Tibial nerve (tissue), 4 donors: Measurements from ENCODE around the gene FBXL19. TPM values are rescaled to one million over a fixed set of nuclear protein-coding genes. Genes with fewer than 3 reads are reported as not detected.
A peak's percentile ranks its signal among the peaks of the same experiment; 100 is the strongest.

Experiments used
- DNase-seq, 2 donors: peaks; one replicate each; pipeline ENCODE4 v3.0.0-alpha.2; 2019; ENCODE audit warnings: low spot score in 2 of 2
- H3K27ac ChIP-seq, 4 donors: fragments of 200-600 bp; sonication (generic) in 3 of 4; one replicate each; pipeline ENCODE4 v1.5.1; 2017 to 2019; ENCODE audit warnings: mild to moderate bottlenecking in 1 of 4
- H3K27me3 ChIP-seq, 2 donors: fragments of 200-600 bp; sonication (generic) in 1 of 2; one replicate each; pipeline versions ENCODE4 v1.5.1 to v1.6.0; 2017 to 2019
- H3K36me3 ChIP-seq, 3 donors: fragments of 200-600 bp; sonication (generic); one replicate each; pipeline ENCODE4 v1.5.1; 2018 to 2019
- H3K4me1 ChIP-seq, 4 donors: fragments of 200-600 bp; sonication (generic) in 3 of 4; one replicate each; pipeline ENCODE4 v1.5.1; 2017 to 2019
- H3K4me3 ChIP-seq, 4 donors: fragments of 200-600 bp; sonication (generic) in 3 of 4; one replicate each; pipeline ENCODE4 v1.5.1; 2017 to 2019; ENCODE audit warnings: mild to moderate bottlenecking in 1 of 4, moderate library complexity in 1 of 4
- H3K9me3 ChIP-seq, 4 donors: fragments of 200-600 bp; sonication (generic) in 3 of 4; one replicate each; pipeline ENCODE4 v1.5.1; 2017 to 2019
- CTCF ChIP-seq, 5 experiments: fragments of 200-600 bp in 3 of 5; fragments of 450-650 bp in 2 of 5; sonication (generic) in 3 of 5; IDR thresholded peaks; one replicate each; pipeline ENCODE4 v1.5.1; 2016 to 2019; ENCODE audit warnings: antibody characterized with exemption in 5 of 5, mild to moderate bottlenecking in 3 of 5, moderate library complexity in 2 of 5
- EP300 ChIP-seq, 2 donors: sonication (generic); formaldehyde crosslinking; IDR thresholded peaks; one replicate each; pipeline ENCODE4 v1.6.1; 2017; ENCODE audit warnings: antibody characterized with exemption in 2 of 2, mild to moderate bottlenecking in 1 of 2
- POLR2A ChIP-seq, 2 donors: fragments of 450-650 bp; IDR thresholded peaks; one replicate each; pipeline ENCODE4 v1.6.1; 2017; ENCODE audit warnings: antibody characterized with exemption in 2 of 2, mild to moderate bottlenecking in 2 of 2, moderate library complexity in 2 of 2
- WGBS, 2 donors: methylation state at CpG; one replicate each; pipeline ENCODE4 v1.1.5; 2018; 5-methylcytosine and 5-hydroxymethylcytosine counted together
- total RNA-seq, 4 donors: library from RNA; depleted of rRNA; stranded (reverse); fragments of >200 nt; gene quantifications; one replicate each; pipeline ENCODE4 v1.1.0, GENCODE V29; 2016

FBXL19 gene
- total RNA-seq, 4 donors from 2014 or later: 7.4 to 25.8 (median 16.7) TPM

- WGBS, 2 donors: 47 to 62% methylated on average over 8 to 16 of the region's 20 CpGs
- peaks cover 0 to 73% (median 13%) of the 10 kb centered on the region in 3 donors for H3K36me3 ChIP-seq
Measured at GRCh38 chr16:30985401-30986128, 62.2 kb downstream of the FBXL19 start.

GRCh38 chr16:30986129-30986991 is 63.0 kb downstream of the FBXL19 start:
- DNase-seq: no peak
- H3K4me3 ChIP-seq: no peak overlapping the region

More at GRCh38 chr16:30985401-30986128, 62.2 kb downstream of the FBXL19 start:
- peak overlapping the region in 3 of 4 donors; percentile 26 to 84 (median 64) for H3K27ac ChIP-seq
- DNase-seq: no peak
- no peaks in the 10 kb centered on the region for H3K27me3 ChIP-seq
- peak overlapping the region; percentile 21 to 59 (median 42) for H3K4me3 ChIP-seq
- TF ChIP-seq POLR2A (IDR thresholded peaks at IDR 0.05) (no peak), CTCF (IDR thresholded peaks at IDR 0.05) (no peak), EP300 (IDR thresholded peaks at IDR 0.05) (no peak)
- H3K9me3 ChIP-seq: no peaks in the 10 kb centered on the region
- H3K4me1 ChIP-seq: peaks cover 0 to 29% (median 11%) of the 10 kb centered on the region in 4 donors

GRCh38 chr16:30987581-30988190 is 64.3 kb downstream of the FBXL19 start:
- DNase-seq: no peak
- WGBS, 2 donors: 92 to 100% methylated on average over 18 to 27 of the region's 30 CpGs
- Histone ChIP-seq H3K27me3 (no peaks in the 10 kb centered on the region), H3K4me1 (peaks cover 0 to 29% (median 11%) of the 10 kb centered on the region in 4 donors), H3K27ac (no peak overlapping the region), H3K4me3 (no peak overlapping the region), H3K36me3 (peaks cover 0 to 52% (median 0%) of the 10 kb centered on the region in 3 donors), H3K9me3 (no peaks in the 10 kb centered on the region)
- TF ChIP-seq CTCF (IDR thresholded peaks at IDR 0.05): no peak
- no peak for TF ChIP-seq POLR2A (IDR thresholded peaks at IDR 0.05)
- no peak for TF ChIP-seq EP300 (IDR thresholded peaks at IDR 0.05)

More at GRCh38 chr16:30986129-30986991, 63.0 kb downstream of the FBXL19 start:
- H3K27ac ChIP-seq: peak overlapping the region in 2 of 4 donors; percentile 14 to 84
- TF ChIP-seq POLR2A (IDR thresholded peaks at IDR 0.05) (no peak), CTCF (IDR thresholded peaks at IDR 0.05) (peak in 1 of 5 experiments; percentile 15), EP300 (IDR thresholded peaks at IDR 0.05) (no peak)
- peaks cover 0 to 65% (median 6%) of the 10 kb centered on the region in 3 donors for H3K36me3 ChIP-seq
- H3K9me3 ChIP-seq: no peaks in the 10 kb centered on the region
- WGBS, 2 donors: 88 to 90% methylated on average over 25 to 29 of the region's 29 CpGs
- no peaks in the 10 kb centered on the region for H3K27me3 ChIP-seq
- H3K4me1 ChIP-seq: peaks cover 0 to 29% (median 11%) of the 10 kb centered on the region in 4 donors

GRCh38 chr16:30989469-30990047 is 66.2 kb downstream of the FBXL19 start:
- no peaks in the 10 kb centered on the region for H3K27me3 ChIP-seq
- WGBS, 2 donors: 80 to 85% methylated on average over 23 of the region's 23 CpGs
- H3K27ac ChIP-seq: no peak overlapping the region
- no peak for DNase-seq
- no peak for TF ChIP-seq POLR2A (IDR thresholded peaks at IDR 0.05)
- TF ChIP-seq EP300 (IDR thresholded peaks at IDR 0.05): no peak
- TF ChIP-seq CTCF (IDR thresholded peaks at IDR 0.05): no peak
- H3K9me3 ChIP-seq: no peaks in the 10 kb centered on the region
- peaks cover 0 to 33% (median 0%) of the 10 kb centered on the region in 3 donors for H3K36me3 ChIP-seq
- peaks cover 0 to 22% (median 11%) of the 10 kb centered on the region in 4 donors for H3K4me1 ChIP-seq
- no peak overlapping the region for H3K4me3 ChIP-seq
